ENCODE measurements around the gene HERPUD1.
A peak's percentile ranks its signal among the peaks of the same experiment; 100 is the strongest.

The HERPUD1 gene

DNA sequence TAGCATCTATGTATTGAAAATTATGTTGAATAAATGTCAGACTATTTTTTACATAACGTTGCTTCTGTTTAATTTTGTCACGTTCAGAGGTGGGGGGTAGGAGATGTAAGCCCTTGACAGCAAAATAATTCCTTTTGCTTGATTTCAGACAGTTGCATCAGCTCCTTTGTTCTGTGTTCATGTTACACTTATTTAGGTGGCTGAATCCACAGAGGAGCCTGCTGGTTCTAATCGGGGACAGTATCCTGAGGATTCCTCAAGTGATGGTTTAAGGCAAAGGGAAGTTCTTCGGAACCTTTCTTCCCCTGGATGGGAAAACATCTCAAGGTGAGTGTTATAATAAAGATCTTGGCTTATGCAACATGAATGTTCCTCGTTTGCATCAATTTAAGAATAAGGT, 4.5 kb downstream of the HERPUD1 start:
- no peak for DNase-seq

GRCh38 chr16:56936950-56937349, 5.0 kb downstream of the HERPUD1 start:
- DNase-seq, result no peak

GRCh38 chr16:56938664-56939513, 6.9 kb downstream of the HERPUD1 start:
- no peak for DNase-seq

DNA sequence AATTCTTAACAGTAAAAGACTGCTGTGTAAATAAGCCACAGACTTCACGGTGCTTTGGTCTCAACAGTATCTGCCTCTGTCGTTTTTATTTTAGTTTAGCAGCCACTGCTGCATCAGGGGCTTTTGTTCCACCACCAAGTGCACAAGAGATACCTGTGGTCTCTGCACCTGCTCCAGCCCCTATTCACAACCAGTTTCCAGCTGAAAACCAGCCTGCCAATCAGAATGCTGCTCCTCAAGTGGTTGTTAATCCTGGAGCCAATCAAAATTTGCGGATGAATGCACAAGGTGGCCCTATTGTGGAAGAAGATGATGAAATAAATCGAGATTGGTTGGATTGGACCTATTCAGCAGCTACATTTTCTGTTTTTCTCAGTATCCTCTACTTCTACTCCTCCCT, 7.9 kb downstream of the HERPUD1 start:
- no peak for DNase-seq

DNA sequence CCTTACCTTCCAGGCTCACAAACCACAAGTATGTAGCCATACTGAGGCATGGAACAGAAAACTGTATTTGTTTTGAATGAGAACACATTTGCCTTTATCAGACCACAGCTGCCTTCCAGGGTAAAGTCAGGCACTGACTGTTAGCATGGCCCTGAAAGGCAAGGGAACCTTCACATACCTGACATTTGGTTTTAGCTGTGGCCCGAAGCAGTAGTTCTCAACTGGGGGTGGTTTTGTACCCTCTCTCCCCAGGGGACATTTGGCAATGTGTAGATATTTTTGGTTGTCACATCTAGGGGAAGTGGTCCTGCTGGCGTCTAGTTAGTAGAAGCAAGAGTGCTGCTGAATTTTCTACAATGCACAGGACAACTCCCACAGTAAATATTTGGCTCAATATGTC, 9.2 kb downstream of the HERPUD1 start:
- DNase-seq, result no peak

- no peak for DNase-seq
Observed at GRCh38 chr16:56941856-56942331, 10.0 kb downstream of the HERPUD1 start.

DNA sequence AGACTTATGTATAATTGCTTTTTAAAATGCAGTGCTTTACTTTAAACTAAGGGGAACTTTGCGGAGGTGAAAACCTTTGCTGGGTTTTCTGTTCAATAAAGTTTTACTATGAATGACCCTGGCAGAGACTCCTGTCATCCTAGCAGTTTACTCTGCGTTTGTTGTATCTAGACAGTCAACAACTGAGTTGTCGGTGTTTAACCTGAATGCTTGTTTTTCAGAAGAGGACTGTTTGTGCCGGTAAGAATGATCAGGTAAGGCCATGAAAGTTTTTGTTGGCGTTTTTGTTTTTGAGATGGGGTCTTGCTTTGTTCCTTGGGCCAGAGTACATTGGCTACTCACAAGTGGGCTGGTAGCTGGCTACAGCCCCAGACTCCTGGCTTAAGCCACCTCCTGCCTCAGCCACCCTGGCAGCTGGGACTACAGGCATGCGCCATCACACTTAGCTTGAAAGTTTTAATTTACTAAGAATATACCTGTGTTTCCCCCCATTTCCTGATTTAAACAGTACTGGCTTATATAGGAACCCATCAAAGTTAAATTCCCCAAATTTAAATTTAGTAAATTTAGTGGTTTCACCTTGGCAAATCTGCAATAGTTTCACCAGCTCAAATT, 11.9 kb downstream of the HERPUD1 start:
- DNase-seq, result no peak

DNA sequence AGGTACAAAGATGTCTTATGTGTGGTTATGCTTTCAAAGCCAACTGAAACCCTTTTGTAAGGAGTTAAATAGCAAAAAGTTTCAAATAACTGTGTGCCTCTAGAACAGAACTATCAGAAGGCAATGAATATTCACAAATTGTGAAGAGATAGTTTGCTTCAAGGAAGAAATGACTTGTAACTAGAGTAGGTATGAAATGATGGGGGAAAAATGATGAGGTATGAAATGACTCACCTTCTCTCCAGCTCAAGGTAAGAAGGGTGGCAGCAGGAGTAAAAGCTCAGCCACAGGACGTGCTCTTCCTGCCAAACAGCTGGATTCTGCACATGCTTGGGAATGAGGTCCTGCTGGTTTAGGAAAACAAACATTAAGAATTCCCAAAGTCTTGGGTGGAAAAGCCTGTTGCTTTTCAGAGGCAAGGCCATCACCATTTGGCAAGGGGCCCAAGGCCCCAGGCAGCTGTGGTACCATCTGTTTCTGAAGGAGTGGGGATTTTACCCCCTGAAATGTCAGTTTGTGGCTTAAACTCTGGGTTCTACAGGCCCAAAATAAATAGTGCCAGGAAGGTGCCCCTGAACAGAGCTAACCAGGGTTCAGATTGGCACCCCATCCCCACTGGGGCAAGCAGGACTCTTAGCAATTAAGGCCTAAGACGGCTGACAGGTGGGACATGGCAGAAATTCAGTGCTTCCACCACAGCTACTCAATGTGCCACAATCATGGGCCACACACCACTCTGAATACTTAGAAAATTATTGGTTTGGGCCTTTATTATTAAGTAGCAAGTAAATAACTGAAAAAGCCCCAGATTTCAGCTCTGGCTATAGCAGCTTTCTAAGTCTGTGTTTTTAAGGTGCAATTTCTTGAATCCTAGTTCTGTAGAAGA, 13.3 kb downstream of the HERPUD1 start:
- DNase-seq, result peak; percentile 36

- no peak for DNase-seq
Observed at GRCh38 chr16:56945847-56946527, 14.0 kb downstream of the HERPUD1 start.

DNA sequence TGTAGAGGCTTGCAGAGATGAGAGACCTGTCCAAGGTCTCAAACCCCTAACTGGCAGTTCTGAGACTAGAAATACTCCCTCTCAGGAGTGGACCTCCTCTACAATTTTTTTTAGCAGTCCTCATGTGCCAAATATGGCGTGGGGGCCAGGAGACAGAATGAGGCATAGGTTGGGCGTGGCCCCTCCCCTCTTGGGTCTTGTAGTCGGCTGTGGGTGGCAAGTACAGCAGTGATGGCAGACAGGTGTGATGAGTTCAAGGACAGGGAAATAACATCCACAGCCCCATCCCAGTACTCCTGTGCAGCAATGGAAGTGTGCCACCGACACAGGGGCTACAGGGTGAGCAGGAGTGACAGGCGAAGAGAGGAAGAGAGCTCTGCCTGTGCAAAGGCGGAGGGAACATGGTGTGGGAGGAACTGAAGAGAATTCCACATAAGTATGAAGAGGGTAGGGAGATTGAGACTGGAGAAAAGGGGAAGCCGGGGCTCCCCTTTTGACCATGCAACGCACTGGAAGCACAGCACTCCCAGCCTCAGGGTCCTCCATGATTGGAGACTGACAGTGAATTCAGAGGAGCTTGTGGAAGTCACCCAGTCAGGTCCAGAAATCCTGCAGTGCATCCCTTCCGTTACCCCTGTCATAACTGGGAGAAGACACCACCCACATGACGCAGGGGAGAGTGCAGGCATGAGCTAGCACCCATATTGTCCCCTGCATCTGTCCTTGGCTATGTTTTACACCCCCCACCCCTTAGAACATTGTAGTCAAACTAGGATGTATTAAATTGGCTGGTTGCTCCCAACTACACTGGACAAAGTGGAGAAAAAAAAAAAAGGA, 15.0 kb downstream of the HERPUD1 start:
- no peak for DNase-seq

GRCh38 chr16:56947604-56947995, 15.7 kb downstream of the HERPUD1 start:
- no peak for DNase-seq

- no peak for DNase-seq
Observed at GRCh38 chr16:56948234-56948633, 16.3 kb downstream of the HERPUD1 start.

GRCh38 chr16:56950051-56950450, 18.1 kb downstream of the HERPUD1 start:
- no peak for DNase-seq

- no peak for DNase-seq
Observed at GRCh38 chr16:56950455-56950854, 18.5 kb downstream of the HERPUD1 start.

- DNase-seq, result no peak
Observed at GRCh38 chr16:56950881-56951771, 19.2 kb downstream of the HERPUD1 start.

DNA sequence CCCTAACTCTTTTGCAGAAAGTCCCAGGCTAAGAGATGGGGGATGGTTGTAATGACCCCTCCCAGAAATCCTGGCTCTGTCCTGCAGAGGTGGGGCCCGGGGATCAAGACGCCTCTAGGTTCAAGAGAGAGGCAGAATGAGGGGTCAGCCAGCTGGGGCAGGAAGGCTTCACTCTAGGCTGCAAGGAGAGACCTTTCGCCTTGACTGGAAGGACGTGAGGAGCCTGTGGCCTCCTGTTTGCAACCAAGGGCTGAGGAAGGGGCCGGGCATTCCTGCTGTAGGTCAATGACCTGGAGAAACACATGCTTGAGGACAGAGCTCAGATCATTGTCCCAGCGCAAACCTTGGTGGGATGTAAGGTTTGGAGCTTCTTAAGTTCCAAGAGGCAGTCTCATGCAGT, 21.1 kb downstream of the HERPUD1 start:
- no peak for DNase-seq

DNA sequence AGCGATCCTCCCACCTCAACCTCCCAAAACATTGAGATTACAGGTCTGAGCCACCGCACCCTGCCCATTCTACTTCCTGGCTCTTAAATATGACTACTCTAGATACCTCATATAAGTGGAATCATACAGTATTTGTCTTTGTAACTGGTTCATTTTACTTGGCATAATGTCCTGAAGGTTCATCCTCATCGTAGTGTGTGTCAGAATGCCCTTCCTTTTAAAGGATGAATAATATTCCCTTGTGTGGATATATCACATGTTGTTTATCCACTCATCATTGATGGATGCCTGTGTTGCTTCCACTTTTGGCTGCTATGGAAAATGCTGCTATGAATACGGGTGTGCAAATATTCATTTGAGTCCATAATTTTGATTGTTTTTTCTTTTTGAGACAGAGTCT, 24.1 kb downstream of the HERPUD1 start:
- DNase-seq, result no peak

DNA sequence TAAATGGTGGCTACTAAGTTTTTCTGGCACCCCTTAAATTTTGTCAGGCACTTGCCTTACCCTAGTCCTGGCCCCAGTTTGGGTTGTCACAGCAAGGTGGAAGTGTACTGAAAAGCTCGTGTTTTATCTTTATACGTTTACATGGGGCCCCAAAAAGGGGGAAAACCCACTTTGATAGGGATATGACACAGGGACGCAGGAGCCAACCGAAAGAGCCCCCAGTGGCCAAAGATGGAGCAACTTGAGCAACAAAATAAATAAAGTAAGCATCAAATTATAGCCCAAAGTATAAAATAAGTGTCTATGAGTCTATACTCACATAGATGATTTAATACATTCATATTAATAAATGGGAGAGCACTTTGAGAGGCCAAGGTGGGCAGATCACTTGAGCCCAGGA, 24.8 kb downstream of the HERPUD1 start:
- no peak for DNase-seq

- DNase-seq, result no peak
Observed at GRCh38 chr16:56960681-56961281, 28.8 kb downstream of the HERPUD1 start.

- DNase-seq, result no peak
Observed at GRCh38 chr16:56961386-56961785, 29.4 kb downstream of the HERPUD1 start.
